Upper lobe of right lung (tissue), 1 donor: ENCODE results near the gene GAST. TPM values are rescaled to one million over a fixed set of nuclear protein-coding genes. Genes with fewer than 3 reads are reported as not detected.

ENCODE experiments used
- ATAC-seq: fragments of 200-7000 bp; cut with Tn5 transposase; one replicate; pipeline ENCODE4 v1.9.1; 2020; ENCODE audit warnings: mild to moderate bottlenecking, moderate library complexity
- DNase-seq: peaks from one replicate; pipeline ENCODE4 v3.0.0-alpha.2; 2020
- H3K27ac ChIP-seq: fragments of 200-600 bp; one replicate; pipeline ENCODE4 v1.8.0; 2022
- H3K27me3 ChIP-seq: fragments of 200-600 bp; one replicate; pipeline ENCODE4 v1.8.0; 2022; ENCODE audit warnings: mild to moderate bottlenecking
- H3K36me3 ChIP-seq: fragments of 200-600 bp; one replicate; pipeline ENCODE4 v1.8.0; 2022
- H3K4me1 ChIP-seq: fragments of 200-600 bp; one replicate; pipeline ENCODE4 v1.8.0; 2022
- H3K4me3 ChIP-seq: fragments of 200-600 bp; one replicate; pipeline ENCODE4 v1.8.0; 2022; ENCODE audit warnings: mild to moderate bottlenecking
- H3K9me3 ChIP-seq: fragments of 200-600 bp; one replicate; pipeline ENCODE4 v1.8.0; 2022
- intact Hi-C: fragments of 100-400 bp; cut with DNase I; formaldehyde crosslinking; loops from one replicate; pipeline ENCODE4 v1.11.0; 2022
- total RNA-seq: library from RNA; stranded (reverse); fragmentation: NEBNext Ultra II Directional; extraction: Animal tissue kit (Norgen Biotek cat#: 25700); gene quantifications from one replicate; pipeline ENCODE4 v1.2.1, GENCODE V29; 2021
- TF ChIP-seq, protein P1 (sequence below): fragments of 200-600 bp; IDR thresholded peaks from one replicate; pipeline ENCODE4 v1.8.0; 2022; ENCODE audit warnings: antibody characterized with exemption
- donor health status: DM: no; HTN: yes; CAD: no; lungs with severe emphysema.

The GAST gene
- total RNA-seq, 1 donor from 2014 or later, result not detected

DNA sequence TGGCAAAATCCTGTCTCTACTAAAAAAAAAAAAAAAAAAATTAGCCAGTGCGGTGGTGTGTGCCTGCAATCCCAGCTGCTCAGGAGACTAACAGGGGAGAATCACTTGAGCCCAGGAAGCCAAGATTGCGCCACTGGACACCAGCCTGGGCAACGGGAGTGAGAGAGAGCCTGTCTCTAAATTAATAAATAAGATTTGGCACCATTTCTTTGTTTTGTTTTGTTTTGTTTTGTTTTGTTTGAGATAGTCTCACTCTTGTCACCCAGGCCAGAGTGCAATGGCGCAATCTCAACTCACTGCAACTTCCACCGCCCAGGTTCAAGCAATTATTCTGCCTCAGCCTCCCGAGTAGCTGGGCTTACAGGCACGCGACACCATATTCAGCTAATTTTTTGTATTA, 9.4 kb upstream of the GAST start:
- Histone ChIP-seq H3K27ac (no peak overlapping the region), H3K9me3 (no peaks in the 10 kb centered on the region), H3K36me3 (no peaks in the 10 kb centered on the region), H3K27me3 (no peaks in the 10 kb centered on the region), H3K4me1 (no peaks in the 10 kb centered on the region), H3K4me3 (no peak overlapping the region)
- DNase-seq (no peak), ATAC-seq (no peak)
- intact Hi-C loops, result no loop called here
- TF ChIP-seq, protein P1, sequence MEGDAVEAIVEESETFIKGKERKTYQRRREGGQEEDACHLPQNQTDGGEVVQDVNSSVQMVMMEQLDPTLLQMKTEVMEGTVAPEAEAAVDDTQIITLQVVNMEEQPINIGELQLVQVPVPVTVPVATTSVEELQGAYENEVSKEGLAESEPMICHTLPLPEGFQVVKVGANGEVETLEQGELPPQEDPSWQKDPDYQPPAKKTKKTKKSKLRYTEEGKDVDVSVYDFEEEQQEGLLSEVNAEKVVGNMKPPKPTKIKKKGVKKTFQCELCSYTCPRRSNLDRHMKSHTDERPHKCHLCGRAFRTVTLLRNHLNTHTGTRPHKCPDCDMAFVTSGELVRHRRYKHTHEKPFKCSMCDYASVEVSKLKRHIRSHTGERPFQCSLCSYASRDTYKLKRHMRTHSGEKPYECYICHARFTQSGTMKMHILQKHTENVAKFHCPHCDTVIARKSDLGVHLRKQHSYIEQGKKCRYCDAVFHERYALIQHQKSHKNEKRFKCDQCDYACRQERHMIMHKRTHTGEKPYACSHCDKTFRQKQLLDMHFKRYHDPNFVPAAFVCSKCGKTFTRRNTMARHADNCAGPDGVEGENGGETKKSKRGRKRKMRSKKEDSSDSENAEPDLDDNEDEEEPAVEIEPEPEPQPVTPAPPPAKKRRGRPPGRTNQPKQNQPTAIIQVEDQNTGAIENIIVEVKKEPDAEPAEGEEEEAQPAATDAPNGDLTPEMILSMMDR, result no peak

DNA sequence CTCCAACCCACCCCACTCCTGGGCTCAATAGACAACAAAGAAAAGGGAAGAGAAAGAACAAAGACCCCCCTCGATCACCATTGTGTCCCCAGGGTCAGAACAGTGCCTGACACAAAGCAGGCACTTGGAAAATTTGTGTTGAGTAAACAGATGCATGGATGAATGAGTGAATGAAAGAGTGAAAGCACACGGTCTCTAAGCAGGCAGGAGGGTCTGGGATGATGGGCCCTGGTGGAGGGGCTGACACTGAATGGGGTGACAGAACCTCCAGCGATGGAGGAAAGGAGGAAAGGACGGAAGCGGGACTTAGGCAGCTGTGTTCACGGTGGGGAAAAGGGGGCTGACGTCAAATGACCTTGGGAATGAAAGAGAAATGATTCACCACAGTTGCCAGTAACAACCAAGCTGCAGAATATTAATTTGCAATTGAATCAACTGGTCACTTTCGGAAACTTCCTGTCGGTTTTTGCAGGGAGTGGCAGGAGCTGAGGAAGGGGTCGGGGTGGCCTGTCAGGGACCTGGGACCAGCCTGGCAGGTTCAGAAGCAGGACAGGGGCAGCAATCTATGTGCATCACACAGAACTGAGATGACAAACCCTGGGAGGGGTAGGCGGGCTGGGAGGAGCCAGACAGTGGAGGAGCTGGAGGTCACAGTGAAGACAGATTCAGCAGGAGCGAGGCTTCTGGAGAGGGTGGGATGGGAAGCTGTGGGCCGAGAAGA, 6.7 kb upstream of the GAST start:
- no peaks in the 10 kb centered on the region for H3K9me3 ChIP-seq
- TF ChIP-seq, protein P1, result no peak
- DNase-seq (no peak), ATAC-seq (peak; percentile 10)
- intact Hi-C loops, result no loop called here
- H3K27me3 ChIP-seq, result no peaks in the 10 kb centered on the region
- H3K36me3 ChIP-seq, result no peaks in the 10 kb centered on the region
- no peak overlapping the region for H3K27ac ChIP-seq
- no peak overlapping the region for H3K4me3 ChIP-seq
- no peaks in the 10 kb centered on the region for H3K4me1 ChIP-seq

DNA sequence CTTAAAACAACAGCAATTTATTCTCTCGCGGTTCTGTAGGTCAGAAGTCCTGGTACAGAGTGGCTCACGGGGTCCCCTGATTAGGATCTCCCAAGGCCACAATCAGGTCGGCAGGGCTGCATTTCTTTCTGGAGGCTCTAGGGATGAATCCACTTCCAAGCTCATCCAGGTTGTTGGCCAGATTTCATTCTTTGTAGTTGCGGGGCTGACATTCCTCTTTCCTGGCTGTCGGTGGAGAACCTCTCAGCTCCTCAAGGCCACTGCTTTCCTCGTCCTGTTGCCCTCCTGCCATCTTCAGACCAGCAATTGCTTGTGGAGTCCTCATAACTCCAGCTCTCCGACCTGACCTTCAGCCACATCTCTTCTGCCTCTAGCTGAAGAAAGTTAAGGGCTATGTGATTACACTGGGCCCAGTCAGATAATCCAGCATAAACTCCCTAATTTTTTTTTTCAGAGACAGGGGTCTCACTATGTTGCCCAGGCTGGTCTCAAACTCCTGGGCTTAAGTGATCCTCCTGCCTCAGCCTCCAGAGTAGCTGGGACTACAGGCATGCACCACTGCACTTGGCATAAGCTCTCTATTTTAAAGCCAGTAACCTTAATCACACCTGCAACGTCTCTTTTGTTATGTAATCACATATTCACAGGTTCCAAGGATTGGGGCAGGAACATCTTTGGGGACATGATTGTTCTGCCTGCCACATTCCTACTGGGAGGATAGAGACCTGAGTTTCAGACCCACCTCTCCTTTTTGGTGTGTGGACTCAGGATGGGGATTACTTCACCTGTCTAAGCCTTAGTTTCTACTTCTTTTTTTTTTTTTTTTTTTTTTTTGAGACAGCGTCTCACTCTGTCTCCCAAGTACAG, 4.1 kb upstream of the GAST start:
- H3K27ac ChIP-seq, result no peak overlapping the region
- intact Hi-C loops, result no loop called here
- ATAC-seq, result no peak
- no peak for DNase-seq
- no peak overlapping the region for H3K4me3 ChIP-seq
- no peaks in the 10 kb centered on the region for H3K9me3 ChIP-seq
- H3K36me3 ChIP-seq, result no peaks in the 10 kb centered on the region
- H3K27me3 ChIP-seq, result no peaks in the 10 kb centered on the region
- H3K4me1 ChIP-seq, result no peaks in the 10 kb centered on the region
- TF ChIP-seq, protein P1, result no peak

DNA sequence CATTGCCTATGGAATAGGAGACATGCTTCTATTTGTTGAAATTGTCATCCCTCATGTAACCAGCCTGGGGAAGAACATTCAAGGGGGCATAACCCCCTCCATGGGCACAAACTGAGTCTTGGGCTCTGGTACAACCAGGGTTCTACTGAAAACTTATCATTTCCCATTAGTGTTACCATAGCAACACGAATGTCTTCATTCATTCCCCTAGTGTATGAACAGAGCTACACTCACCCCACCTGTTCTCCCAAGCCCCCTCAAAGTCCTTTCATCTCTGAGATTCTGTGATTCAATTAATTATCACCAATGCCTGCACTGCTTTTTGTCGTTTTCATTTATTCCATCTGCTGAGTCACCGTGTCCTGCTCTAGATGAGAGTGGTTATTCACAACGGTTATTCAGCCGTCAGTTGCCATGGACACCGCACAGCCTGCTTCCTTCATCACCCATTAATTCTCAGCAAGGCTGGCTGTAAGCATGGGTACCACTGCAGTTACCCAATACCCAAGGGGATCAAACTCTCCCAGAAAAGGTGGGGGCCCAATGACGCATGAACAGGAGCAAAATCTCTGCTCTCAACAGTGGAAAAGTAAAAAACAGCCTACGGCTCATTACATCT, 1.6 kb upstream of the GAST start:
- intact Hi-C loops, result no loop called here

More for the DNA sequence above, 1.6 kb upstream of the GAST start:
- no peaks in the 10 kb centered on the region for H3K27me3 ChIP-seq
- ATAC-seq (no peak), DNase-seq (no peak)
- H3K27ac ChIP-seq, result no peak overlapping the region
- H3K4me1 ChIP-seq, result no peaks in the 10 kb centered on the region
- H3K4me3 ChIP-seq, result no peak overlapping the region
- H3K36me3 ChIP-seq, result no peaks in the 10 kb centered on the region
- TF ChIP-seq, protein P1, result no peak
- H3K9me3 ChIP-seq, result no peaks in the 10 kb centered on the region
